CD14-positive monocyte (primary cell): ENCODE results near the gene SIK3. TPM values are rescaled to one million over a fixed set of nuclear protein-coding genes. Genes with fewer than 3 reads are reported as not detected.

Source experiments
- DNase-seq, 3 donors: peaks; one replicate each; pipeline ENCODE4 v3.0.0-alpha.2; 2011 to 2022
- H2AFZ ChIP-seq: 2 replicates; pipeline ENCODE4 v1.6.0; 2012; ENCODE audit warnings: mild to moderate bottlenecking, low read depth, low read length, inconsistent platforms; ENCODE audit not compliant: insufficient read depth, poor library complexity, severe bottlenecking
- H3K27ac ChIP-seq, 2 donors: 1 replicate in 1 of 2; 2 replicates in 1 of 2; pipeline ENCODE4 v1.5.1; 2012 to 2013; ENCODE audit warnings: low read length in 2 of 2, control low read depth in 1 of 2, inconsistent platforms in 1 of 2, low read depth in 1 of 2, mild to moderate bottlenecking in 1 of 2
- H3K27me3 ChIP-seq, 2 donors: one replicate each; pipeline versions ENCODE4 v1.6.0 to v1.6.1; 2011 to 2013; ENCODE audit warnings: low read length in 2 of 2; ENCODE audit not compliant: control insufficient read depth in 2 of 2, insufficient read depth in 2 of 2
- H3K36me3 ChIP-seq, 2 donors: replicated peaks in 1 of 2; 1 replicate in 1 of 2; 2 replicates in 1 of 2; pipeline versions ENCODE4 v1.5.1 to v1.6.1; 2012 to 2013; ENCODE audit warnings: low read length in 2 of 2, control low read depth in 1 of 2, inconsistent platforms in 1 of 2, mild to moderate bottlenecking in 1 of 2; ENCODE audit not compliant: insufficient read depth in 2 of 2, control insufficient read depth in 1 of 2
- H3K4me1 ChIP-seq, 2 donors: 1 replicate in 1 of 2; 2 replicates in 1 of 2; pipeline versions ENCODE4 v1.5.1 to v1.6.1; 2012 to 2013; ENCODE audit warnings: low read length in 2 of 2, control low read depth in 1 of 2, inconsistent platforms in 1 of 2, mild to moderate bottlenecking in 1 of 2, moderate library complexity in 1 of 2; ENCODE audit not compliant: insufficient read depth in 2 of 2, control insufficient read depth in 1 of 2
- H3K4me2 ChIP-seq: replicated peaks from 2 replicates; pipeline ENCODE3; 2012; ENCODE audit warnings: low read length, moderate library complexity, mild to moderate bottlenecking; ENCODE audit not compliant: poor library complexity, severe bottlenecking; ENCODE audit errors: extremely low read depth
- H3K4me3 ChIP-seq, 3 experiments: fragments of 200-600 bp in 1 of 3; sonication (generic) in 1 of 3; replicated peaks in 1 of 3; 1 replicate in 2 of 3; 2 replicates in 1 of 3; pipeline ENCODE4 v1.5.1; 2011 to 2013; ENCODE audit warnings: low read length in 3 of 3, mild to moderate bottlenecking in 3 of 3, control low read depth in 2 of 3, low read depth in 2 of 3, inconsistent platforms in 1 of 3, moderate library complexity in 1 of 3
- H3K79me2 ChIP-seq: 2 replicates; pipeline ENCODE4 v1.6.0; 2012; ENCODE audit warnings: mild to moderate bottlenecking, control low read depth, inconsistent platforms, low read length, moderate library complexity; ENCODE audit not compliant: insufficient read depth
- H3K9ac ChIP-seq: 2 replicates; pipeline ENCODE4 v1.6.0; 2017; ENCODE audit warnings: low read length, mild to moderate bottlenecking; ENCODE audit not compliant: insufficient read depth, poor library complexity, severe bottlenecking
- H3K9me3 ChIP-seq, 2 donors: replicated peaks in 1 of 2; 1 replicate in 1 of 2; 2 replicates in 1 of 2; pipeline versions ENCODE4 v1.5.1 to v1.6.1; 2012 to 2013; ENCODE audit warnings: low read length in 2 of 2, control low read depth in 1 of 2; ENCODE audit not compliant: control insufficient read depth in 1 of 2, insufficient read depth in 1 of 2
- H4K20me1 ChIP-seq: 2 replicates; pipeline ENCODE4 v1.6.0; 2012; ENCODE audit warnings: mild to moderate bottlenecking, low read length, control low read depth, moderate library complexity; ENCODE audit not compliant: insufficient read depth
- H3K27ac Mint-ChIP-seq, 7 donors: one replicate each; pipeline ENCODE4 v1.8.0; 2020; ENCODE audit warnings: mild to moderate bottlenecking in 7 of 7, mixed read lengths in 7 of 7, moderate library complexity in 6 of 7, inconsistent platforms in 2 of 7
- H3K27me3 Mint-ChIP-seq, 3 donors: one replicate each; pipeline ENCODE4 v1.8.0; 2021 to 2022; ENCODE audit warnings: low read depth in 3 of 3, mild to moderate bottlenecking in 3 of 3, mixed read lengths in 3 of 3, moderate library complexity in 3 of 3, inconsistent platforms in 1 of 3
- H3K36me3 Mint-ChIP-seq, 2 donors: one replicate each; pipeline ENCODE4 v1.8.0; 2020; ENCODE audit warnings: mixed read lengths in 2 of 2, inconsistent platforms in 1 of 2, mild to moderate bottlenecking in 1 of 2
- H3K4me1 Mint-ChIP-seq: one replicate; pipeline ENCODE4 v1.8.0; 2020; ENCODE audit warnings: mild to moderate bottlenecking, mixed read lengths
- H3K4me3 Mint-ChIP-seq, 2 donors: one replicate each; pipeline ENCODE4 v1.8.0; 2020; ENCODE audit warnings: mild to moderate bottlenecking in 2 of 2, mixed read lengths in 2 of 2, moderate library complexity in 1 of 2
- H3K9me3 Mint-ChIP-seq, 7 donors: one replicate each; pipeline ENCODE4 v1.8.0; 2020 to 2022; ENCODE audit warnings: mixed read lengths in 7 of 7, mild to moderate bottlenecking in 6 of 7, moderate library complexity in 6 of 7, inconsistent platforms in 2 of 7
- WGBS: methylation state at CpG from one replicate; pipeline ENCODE4 v1.1.5; 2013; ENCODE audit warnings: missing lambda C conversion rate; ENCODE audit not compliant: insufficient coverage; 5-methylcytosine and 5-hydroxymethylcytosine counted together
- intact Hi-C, 2 donors: fragments of 100-400 bp; cut with micrococcal nuclease; formaldehyde crosslinking; loops; one replicate each; pipeline versions ENCODE4 v1.15.0 to v1.15.1; 2023
- polyA plus RNA-seq, 3 donors: library from polyadenylated mRNA; depleted of rRNA in 1 of 3; unstranded in 2 of 3; stranded (reverse) in 1 of 3; fragments of 300-500 nt in 2 of 3; fragments of >200 nt in 1 of 3; fragmentation: Illumina TruSeq in 2 of 3; gene quantifications; 1 replicate in 2 of 3; 2 replicates in 1 of 3; pipeline ENCODE4 v1.2.3, GENCODE V29; 2012 to 2021
- TF ChIP-seq, protein P1 (sequence below): fragments of 200-600 bp; IDR thresholded peaks from one replicate; pipeline ENCODE4 v1.8.0; 2022; ENCODE audit warnings: antibody characterized with exemption, mild to moderate bottlenecking

SIK3 gene
- polyA plus RNA-seq, 3 donors: 18.3 to 142 (median 20.0) TPM

DNA sequence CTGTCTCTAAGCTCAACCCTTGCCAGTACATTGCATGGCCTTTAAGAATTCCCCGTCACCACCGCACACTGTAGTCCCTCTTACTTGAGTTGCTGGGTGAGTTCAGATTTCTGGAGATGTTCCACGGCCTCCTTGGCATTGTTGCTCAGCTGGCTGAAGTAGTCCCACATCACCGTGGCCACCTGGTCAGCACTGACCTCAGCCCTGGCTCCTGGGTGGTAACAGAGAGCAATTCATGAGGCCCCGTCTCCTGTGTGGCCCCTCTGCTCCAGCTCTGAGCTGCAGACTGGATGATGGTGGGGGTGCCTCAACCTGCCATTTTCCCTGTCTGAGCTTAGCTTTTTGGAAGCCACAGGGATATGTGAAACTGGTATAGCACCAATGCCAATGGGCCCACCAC, 275.7 kb downstream of the SIK3 start:
- no peak for DNase-seq
- no peaks in the 10 kb centered on the region for H3K36me3 Mint-ChIP-seq
- H3K9me3 Mint-ChIP-seq: no peaks in the 10 kb centered on the region
- no peak overlapping the region for H3K27ac ChIP-seq
- no peak overlapping the region for H3K9ac ChIP-seq
- H3K9me3 ChIP-seq: no peaks in the 10 kb centered on the region
- no peaks in the 10 kb centered on the region for H3K4me1 Mint-ChIP-seq
- H3K4me1 ChIP-seq: no peaks in the 10 kb centered on the region
- no peaks in the 10 kb centered on the region for H4K20me1 ChIP-seq
- intact Hi-C loops: no loop called here
- H3K4me3 ChIP-seq: no peak overlapping the region
- no peak overlapping the region for H3K4me3 Mint-ChIP-seq
- no peaks in the 10 kb centered on the region for H3K79me2 ChIP-seq
- H3K27me3 Mint-ChIP-seq: peaks cover 0 to 2% (median 0%) of the 10 kb centered on the region in 3 donors
- H3K27me3 ChIP-seq: no peaks in the 10 kb centered on the region
- H3K36me3 ChIP-seq: no peaks in the 10 kb centered on the region
- TF ChIP-seq, protein P1, sequence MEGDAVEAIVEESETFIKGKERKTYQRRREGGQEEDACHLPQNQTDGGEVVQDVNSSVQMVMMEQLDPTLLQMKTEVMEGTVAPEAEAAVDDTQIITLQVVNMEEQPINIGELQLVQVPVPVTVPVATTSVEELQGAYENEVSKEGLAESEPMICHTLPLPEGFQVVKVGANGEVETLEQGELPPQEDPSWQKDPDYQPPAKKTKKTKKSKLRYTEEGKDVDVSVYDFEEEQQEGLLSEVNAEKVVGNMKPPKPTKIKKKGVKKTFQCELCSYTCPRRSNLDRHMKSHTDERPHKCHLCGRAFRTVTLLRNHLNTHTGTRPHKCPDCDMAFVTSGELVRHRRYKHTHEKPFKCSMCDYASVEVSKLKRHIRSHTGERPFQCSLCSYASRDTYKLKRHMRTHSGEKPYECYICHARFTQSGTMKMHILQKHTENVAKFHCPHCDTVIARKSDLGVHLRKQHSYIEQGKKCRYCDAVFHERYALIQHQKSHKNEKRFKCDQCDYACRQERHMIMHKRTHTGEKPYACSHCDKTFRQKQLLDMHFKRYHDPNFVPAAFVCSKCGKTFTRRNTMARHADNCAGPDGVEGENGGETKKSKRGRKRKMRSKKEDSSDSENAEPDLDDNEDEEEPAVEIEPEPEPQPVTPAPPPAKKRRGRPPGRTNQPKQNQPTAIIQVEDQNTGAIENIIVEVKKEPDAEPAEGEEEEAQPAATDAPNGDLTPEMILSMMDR: no peak
- no peak overlapping the region for H2AFZ ChIP-seq
- 83% methylated on average over 5 of the region's 5 CpGs for WGBS
- H3K4me2 ChIP-seq: no peak overlapping the region
- no peak overlapping the region for H3K27ac Mint-ChIP-seq

DNA sequence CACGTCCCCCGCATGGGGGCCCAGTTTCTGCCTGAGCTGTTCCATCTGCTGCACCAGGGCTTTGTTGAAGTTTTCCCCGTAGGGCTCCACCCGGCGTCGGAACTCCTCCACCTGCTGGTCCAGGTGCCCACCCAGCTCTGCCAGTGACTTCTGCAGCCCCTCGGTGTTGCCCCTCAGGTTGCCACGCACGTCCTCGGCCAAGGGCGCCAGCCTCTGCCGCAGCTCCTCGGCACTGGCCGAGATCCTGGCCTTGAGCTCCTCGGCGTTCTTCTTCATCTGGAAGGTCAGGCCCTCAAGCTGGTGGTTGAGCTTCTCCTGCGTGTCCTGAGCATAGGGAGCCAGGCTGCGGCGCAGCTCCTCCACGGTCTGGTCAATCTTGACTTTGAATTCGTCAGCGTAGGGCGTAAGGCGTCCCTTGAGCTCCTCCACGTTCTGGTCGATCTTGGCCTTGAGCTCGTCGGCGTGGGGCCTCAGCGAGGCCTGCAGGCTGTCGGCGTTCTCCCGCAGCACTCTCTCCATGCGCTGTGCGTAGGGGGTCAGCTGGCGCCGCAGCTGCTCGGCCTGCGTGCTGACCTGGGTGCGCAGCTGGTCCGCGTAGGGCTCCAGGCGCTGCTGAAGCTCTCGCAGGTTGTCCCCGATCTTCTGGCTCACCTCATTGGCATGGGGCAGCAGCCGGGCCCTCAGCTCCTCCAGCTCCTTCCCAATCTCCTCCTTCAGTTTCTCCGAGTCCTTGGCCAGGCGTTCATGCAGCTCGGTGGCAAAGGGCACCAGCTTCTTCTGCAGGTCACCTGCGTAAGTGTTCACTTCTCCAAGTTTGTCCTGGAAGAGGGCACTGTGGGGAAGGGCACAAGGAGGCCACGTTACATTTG, 276.9 kb downstream of the SIK3 start:
- H3K4me1 ChIP-seq: no peaks in the 10 kb centered on the region
- no peak overlapping the region for H2AFZ ChIP-seq
- H3K4me3 ChIP-seq: no peak overlapping the region
- Mint-ChIP-seq H3K27me3 (peaks cover 0 to 2% (median 0%) of the 10 kb centered on the region in 3 donors), H3K4me1 (no peaks in the 10 kb centered on the region), H3K4me3 (no peak overlapping the region), H3K9me3 (no peaks in the 10 kb centered on the region), H3K36me3 (no peaks in the 10 kb centered on the region), H3K27ac (no peak overlapping the region)
- 97% methylated on average over 47 of the region's 51 CpGs for WGBS
- no peaks in the 10 kb centered on the region for H4K20me1 ChIP-seq
- intact Hi-C loops: no loop called here
- no peak overlapping the region for H3K9ac ChIP-seq
- DNase-seq: no peak
- no peak overlapping the region for H3K27ac ChIP-seq
- H3K4me2 ChIP-seq: no peak overlapping the region
- TF ChIP-seq, protein P1: no peak
- no peaks in the 10 kb centered on the region for H3K27me3 ChIP-seq
- H3K9me3 ChIP-seq: no peaks in the 10 kb centered on the region
- H3K36me3 ChIP-seq: no peaks in the 10 kb centered on the region
- H3K79me2 ChIP-seq: no peaks in the 10 kb centered on the region
